Vagina (tissue), 2 donors: Measurements from ENCODE around the gene SLAMF7. TPM values are rescaled to one million over a fixed set of nuclear protein-coding genes. Genes with fewer than 3 reads are reported as not detected.
"Not testable (repeated sequence)": the region's sequence is repeated elsewhere in the genome, so short reads cannot be mapped to it uniquely, and the experiment has no call there.

Experiments
- DNase-seq, 2 donors: peaks; one replicate each; pipeline ENCODE4 v3.0.0-alpha.2; 2017; ENCODE audit errors: extremely low spot score in 2 of 2
- H3K27ac ChIP-seq: fragments of 200-600 bp; sonication (generic); one replicate; pipeline ENCODE4 v1.5.1; 2019
- H3K27me3 ChIP-seq: fragments of 200-600 bp; sonication (generic); one replicate; pipeline ENCODE4 v1.5.1; 2019
- H3K36me3 ChIP-seq, 2 donors: fragments of 200-600 bp; sonication (generic); one replicate each; pipeline ENCODE4 v1.5.1; 2017 to 2019
- H3K4me1 ChIP-seq: fragments of 200-600 bp; sonication (generic); one replicate; pipeline ENCODE4 v1.5.1; 2019
- H3K4me3 ChIP-seq, 2 donors: fragments of 200-600 bp; sonication (generic); 1 replicate in 1 of 2; 2 replicates in 1 of 2; pipeline ENCODE4 v1.5.1; 2016 to 2019
- H3K9me3 ChIP-seq: fragments of 200-600 bp; sonication (generic); one replicate; pipeline ENCODE4 v1.5.1; 2019
- CTCF ChIP-seq, 3 experiments: fragments of 450-650 bp in 2 of 3; fragments of 200-600 bp in 1 of 3; sonication (generic) in 1 of 3; IDR thresholded peaks; one replicate each; pipeline ENCODE4 v1.5.1; 2017 to 2019; ENCODE audit warnings: antibody characterized with exemption in 3 of 3, mild to moderate bottlenecking in 2 of 3, moderate library complexity in 2 of 3
- POLR2A ChIP-seq, 2 donors: fragments of 450-650 bp; IDR thresholded peaks; one replicate each; pipeline ENCODE4 v1.6.1; 2017; ENCODE audit warnings: antibody characterized with exemption in 2 of 2, mild to moderate bottlenecking in 2 of 2, moderate library complexity in 2 of 2
- POLR2AphosphoS5 ChIP-seq, 2 donors: sonication (generic); formaldehyde crosslinking; IDR thresholded peaks; one replicate each; pipeline ENCODE4 v1.9.0; 2017; ENCODE audit warnings: antibody characterized with exemption in 2 of 2, mild to moderate bottlenecking in 2 of 2, low read depth in 1 of 2; ENCODE audit not compliant: insufficient read depth in 1 of 2
- intact Hi-C: fragments of 100-400 bp; cut with DNase I; formaldehyde crosslinking; loops from one replicate; pipeline ENCODE4 v1.15.1; 2023
- total RNA-seq: library from RNA; depleted of rRNA; stranded (reverse); fragments of >200 nt; gene quantifications from one replicate; pipeline ENCODE4 v1.2.3, GENCODE V29; 2016

Gene SLAMF7
- total RNA-seq, 1 donor from 2014 or later, result 2.2 TPM

DNA sequence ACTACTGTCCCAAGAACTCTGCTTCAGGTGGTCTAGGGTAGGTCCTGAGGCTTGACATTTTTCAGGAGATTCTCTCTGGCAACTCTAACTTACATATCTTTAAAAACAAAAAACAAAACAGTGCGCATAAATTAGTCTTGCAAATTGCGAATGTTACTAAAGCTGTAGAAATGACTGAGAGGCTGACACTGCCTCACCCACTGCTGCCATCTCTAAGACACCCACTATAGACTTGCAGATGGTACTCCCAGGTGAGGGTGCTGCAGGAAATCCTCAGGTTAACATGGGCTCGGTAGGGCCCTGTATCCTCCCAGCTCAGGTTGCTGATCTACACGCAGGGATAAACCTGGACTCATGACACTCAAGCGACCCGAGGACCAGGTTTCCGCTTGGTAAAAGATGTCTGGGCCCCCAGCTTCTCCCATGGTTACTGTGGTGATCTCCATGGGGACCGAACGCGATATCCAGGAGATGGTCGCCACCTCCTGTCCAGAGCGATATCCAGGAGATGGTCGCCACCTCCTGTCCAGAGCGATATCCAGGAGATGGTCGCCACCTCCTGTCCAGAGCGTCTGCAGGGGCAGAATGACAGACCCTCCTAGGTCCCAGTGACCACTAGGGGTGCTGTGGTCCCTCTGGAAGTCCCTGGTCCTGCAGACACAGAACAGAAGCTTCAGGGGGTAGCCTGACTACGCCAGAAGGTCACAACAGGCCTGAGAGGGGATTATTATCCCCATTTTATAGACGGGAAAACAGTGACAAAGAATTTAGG is 40.8 kb downstream of the SLAMF7 start:
- no peak for TF ChIP-seq POLR2AphosphoS5 (IDR thresholded peaks at IDR 0.05; ENCODE audit: insufficient read depth in 1 of 2, low read depth in 1 of 2)
- TF ChIP-seq POLR2A (IDR thresholded peaks at IDR 0.05), result no peak
- TF ChIP-seq CTCF (IDR thresholded peaks at IDR 0.05), result no peak
- Histone ChIP-seq H3K4me1 (peaks cover 5% of the 10 kb centered on the region), H3K4me3 (no peak overlapping the region), H3K36me3 (no peaks in the 10 kb centered on the region), H3K9me3 (no peaks in the 10 kb centered on the region), H3K27me3 (no peaks in the 10 kb centered on the region), H3K27ac (no peak overlapping the region)
- no peak for DNase-seq
- intact Hi-C loops, result no loop called here

- no peaks in the 10 kb centered on the region for H3K36me3 ChIP-seq
- no peak for DNase-seq
- H3K4me3 ChIP-seq, result no peak overlapping the region
- intact Hi-C loops, result no loop called here
- no peak overlapping the region for H3K27ac ChIP-seq
- peaks cover 5% of the 10 kb centered on the region for H3K4me1 ChIP-seq
- no peaks in the 10 kb centered on the region for H3K9me3 ChIP-seq
- TF ChIP-seq CTCF (IDR thresholded peaks at IDR 0.05) (no peak), POLR2A (IDR thresholded peaks at IDR 0.05) (no peak), POLR2AphosphoS5 (IDR thresholded peaks at IDR 0.05; ENCODE audit: insufficient read depth in 1 of 2, low read depth in 1 of 2) (no peak)
- no peaks in the 10 kb centered on the region for H3K27me3 ChIP-seq
Measured at GRCh38 chr1:160780398-160780755, 41.3 kb downstream of the SLAMF7 start.

DNA sequence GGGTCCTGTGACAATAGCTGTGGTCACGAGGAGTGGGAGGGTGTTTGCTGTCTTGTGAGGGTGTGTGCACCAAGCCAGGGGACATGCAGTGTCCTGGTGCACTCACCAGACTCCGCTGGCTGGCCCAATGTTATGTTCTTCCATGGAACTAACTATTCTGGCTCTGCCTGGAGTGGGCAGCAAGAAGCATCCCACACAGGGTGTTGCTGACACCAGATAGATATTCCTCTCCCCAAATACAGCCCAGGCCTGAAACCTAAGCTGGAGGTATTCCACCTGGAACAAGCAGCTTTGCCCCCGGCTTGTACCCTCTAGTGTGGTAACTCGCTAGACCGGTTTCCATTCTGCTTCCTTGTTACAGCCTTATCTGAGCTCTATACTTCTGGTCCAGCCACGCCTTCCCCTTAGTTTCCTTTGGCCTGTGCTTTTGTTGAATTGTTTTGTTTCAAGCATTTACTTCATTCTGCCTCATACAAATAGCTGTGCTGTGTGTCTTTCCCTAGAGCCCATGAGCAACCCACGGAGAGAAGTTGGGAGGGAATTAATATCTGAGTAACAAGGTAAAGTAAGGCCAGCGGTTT is 42.2 kb downstream of the SLAMF7 start:
- peak overlapping the region; percentile 44 for H3K27ac ChIP-seq
- TF ChIP-seq CTCF (IDR thresholded peaks at IDR 0.05), result no peak
- TF ChIP-seq POLR2A (IDR thresholded peaks at IDR 0.05), result no peak
- TF ChIP-seq POLR2AphosphoS5 (IDR thresholded peaks at IDR 0.05; ENCODE audit: insufficient read depth in 1 of 2, low read depth in 1 of 2), result no peak
- intact Hi-C loops, result no loop called here
- H3K36me3 ChIP-seq, result no peaks in the 10 kb centered on the region
- no peak for DNase-seq
- no peak overlapping the region for H3K4me3 ChIP-seq
- H3K9me3 ChIP-seq, result no peaks in the 10 kb centered on the region
- H3K4me1 ChIP-seq, result peaks cover 5% of the 10 kb centered on the region
- H3K27me3 ChIP-seq, result no peaks in the 10 kb centered on the region

DNA sequence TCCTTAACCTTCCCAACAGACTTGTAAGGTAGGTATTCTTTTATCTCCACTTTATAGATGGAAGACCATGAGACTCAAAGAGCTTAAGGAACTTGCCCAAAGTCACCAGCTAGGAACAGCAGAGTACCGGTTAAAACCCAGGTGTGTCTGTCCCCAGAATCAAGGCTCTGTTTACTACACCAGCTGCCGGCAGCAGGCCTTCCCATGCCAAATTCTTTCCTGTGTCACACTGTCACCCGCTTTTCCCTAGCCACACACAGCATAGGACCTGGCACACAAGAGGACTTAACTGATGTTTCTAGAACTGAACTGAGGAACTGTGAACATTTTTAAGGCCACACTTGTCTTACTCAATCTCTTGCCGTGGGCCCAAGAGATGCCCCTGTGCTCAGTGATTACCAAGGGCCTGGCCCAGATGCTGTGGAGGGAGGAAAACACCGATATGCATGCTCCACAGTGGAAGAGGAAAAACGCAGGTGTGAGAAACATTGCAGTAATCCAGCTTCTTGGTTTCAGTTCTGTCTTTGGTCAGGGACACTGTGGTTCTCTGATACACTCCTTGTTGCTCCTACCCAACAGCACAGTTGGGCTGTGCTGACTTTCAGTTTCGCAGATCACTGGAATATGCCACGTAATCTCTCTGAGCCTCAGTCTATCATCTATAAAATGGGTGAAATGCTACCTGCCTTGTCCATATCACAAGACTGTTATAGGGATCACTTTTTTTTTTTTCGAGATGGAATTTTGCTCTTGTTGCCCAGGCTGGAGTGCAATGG is 43.1 kb downstream of the SLAMF7 start:
- no peak for TF ChIP-seq POLR2AphosphoS5 (IDR thresholded peaks at IDR 0.05; ENCODE audit: insufficient read depth in 1 of 2, low read depth in 1 of 2)
- TF ChIP-seq POLR2A (IDR thresholded peaks at IDR 0.05), result no peak
- no peak for TF ChIP-seq CTCF (IDR thresholded peaks at IDR 0.05)
- intact Hi-C loops, result no loop called here
- Histone ChIP-seq H3K27me3 (no peaks in the 10 kb centered on the region), H3K4me1 (peaks cover 5% of the 10 kb centered on the region), H3K4me3 (no peak overlapping the region), H3K36me3 (no peaks in the 10 kb centered on the region), H3K27ac (peak overlapping the region; percentile 44), H3K9me3 (no peaks in the 10 kb centered on the region)
- DNase-seq, result no peak

DNA sequence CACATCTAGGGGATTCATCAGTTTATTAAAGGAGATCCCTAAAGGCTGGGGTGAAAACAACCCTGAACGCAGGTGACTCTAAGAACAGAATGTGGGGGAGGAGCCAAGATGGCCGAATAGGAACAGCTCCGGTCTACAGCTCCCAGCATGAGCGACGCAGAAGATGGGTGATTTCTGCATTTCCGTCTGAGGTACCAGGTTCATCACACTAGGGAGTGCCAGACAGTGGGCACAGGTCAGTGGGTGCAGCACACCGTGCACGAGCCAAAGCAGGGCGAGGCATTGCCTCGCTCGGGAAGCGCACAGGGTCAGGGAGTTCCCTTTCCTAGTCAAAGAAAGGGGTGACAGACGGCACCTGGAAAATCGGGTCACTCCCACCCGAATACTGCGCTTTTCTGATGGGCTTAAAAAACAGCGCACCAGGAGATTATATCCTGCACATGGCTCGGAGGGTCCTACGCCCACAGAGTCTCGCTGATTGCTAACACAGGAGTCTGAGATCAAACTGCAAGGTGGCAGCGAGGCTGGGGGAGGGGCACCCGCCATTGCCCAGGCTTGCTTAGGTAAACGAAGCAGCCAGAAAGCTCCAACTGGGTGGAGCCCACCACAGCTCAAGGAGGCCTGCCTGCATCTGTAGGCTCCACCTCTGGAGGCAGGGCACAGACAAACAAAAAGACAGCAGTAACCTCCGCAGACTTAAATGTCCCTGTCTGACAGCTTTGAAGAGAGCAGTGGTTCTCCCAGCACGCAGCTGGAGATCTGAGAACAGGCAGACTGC is 44.1 kb downstream of the SLAMF7 start:
- H3K4me1 ChIP-seq, H3K4me3 ChIP-seq, H3K36me3 ChIP-seq, H3K9me3 ChIP-seq, H3K27me3 ChIP-seq, intact Hi-C loops, H3K27ac ChIP-seq, DNase-seq: not testable (repeated sequence)
